Esophagus muscularis mucosa (tissue), 3 donors: ENCODE results near the gene BCL3.

ENCODE experiments used
- CTCF ChIP-seq, 3 experiments: fragments of 200-600 bp in 2 of 3; fragments of 450-650 bp in 1 of 3; sonication (generic) in 2 of 3; IDR thresholded peaks; one replicate each; pipeline ENCODE4 v1.5.1; 2017 to 2019; ENCODE audit warnings: antibody characterized with exemption in 3 of 3, mild to moderate bottlenecking in 2 of 3, moderate library complexity in 1 of 3
- POLR2A ChIP-seq: fragments of 450-650 bp; IDR thresholded peaks from one replicate; pipeline ENCODE4 v1.6.1; 2017; ENCODE audit warnings: antibody characterized with exemption, moderate library complexity, mild to moderate bottlenecking, low read depth
- POLR2AphosphoS5 ChIP-seq, 2 donors: sonication (generic); formaldehyde crosslinking; IDR thresholded peaks; one replicate each; pipeline ENCODE4 v1.6.1; 2017; ENCODE audit warnings: antibody characterized with exemption in 2 of 2

- TF ChIP-seq CTCF (IDR thresholded peaks at IDR 0.05) = no peak
- TF ChIP-seq POLR2A = no peak
- TF ChIP-seq POLR2AphosphoS5 (IDR thresholded peaks at IDR 0.05) = no peak
Observed at GRCh38 chr19:44710483-44710882, 38.0 kb upstream of the BCL3 start.
